ENCODE results near the gene NHLH2. TPM values are rescaled to one million over a fixed set of nuclear protein-coding genes. Genes with fewer than 3 reads are reported as not detected.

Gene NHLH2
- total and polyA plus RNA-seq, 4 donors = not detected

- DNase-seq = no peak
- Histone ChIP-seq H3K27ac (ENCODE audit: low read depth in 1 of 2, low read length in 2 of 2) (no peak overlapping the region), H3K36me3 (ENCODE audit: control insufficient read depth in 1 of 2, insufficient read depth in 2 of 2, low read length in 1 of 2) (no peaks in the 10 kb centered on the region), H3K4me1 (ENCODE audit: control insufficient read depth in 1 of 2, insufficient read depth in 2 of 2, low read length in 2 of 2) (no peaks in the 10 kb centered on the region), H3K9me3 (ENCODE audit: control insufficient read depth, low read length) (peaks cover 2% of the 10 kb centered on the region), H3K4me3 (ENCODE audit: low read length in 2 of 2) (no peak overlapping the region), H3K27me3 (ENCODE audit: control insufficient read depth in 1 of 2, insufficient read depth in 2 of 2, low read length in 1 of 2) (peaks cover 0 to 1% of the 10 kb centered on the region in 2 donors)
- ATAC-seq (ENCODE audit: low FRiP score) = no peak
- WGBS, 2 donors = 54 to 63% methylated on average over 4 of the region's 4 CpGs
- intact Hi-C loops (cut with DNase I) = no loop called here
Measured at GRCh38 chr1:115814685-115815398, 26.1 kb downstream of the NHLH2 start.

GRCh38 chr1:115813727-115814126 is 27.2 kb downstream of the NHLH2 start:
- DNase-seq = no peak
- H3K9me3 ChIP-seq (ENCODE audit: control insufficient read depth, low read length) = peaks cover 2% of the 10 kb centered on the region
- WGBS, 2 donors = 95 to 97% methylated on average over 1 of the region's 1 CpG
- no peak overlapping the region for H3K4me3 ChIP-seq (ENCODE audit: low read length in 2 of 2)
- no peak for ATAC-seq (ENCODE audit: low FRiP score)
- H3K27ac ChIP-seq (ENCODE audit: low read depth in 1 of 2, low read length in 2 of 2) = no peak overlapping the region
- H3K4me1 ChIP-seq (ENCODE audit: control insufficient read depth in 1 of 2, insufficient read depth in 2 of 2, low read length in 2 of 2) = no peaks in the 10 kb centered on the region
- peaks cover 0 to 1% of the 10 kb centered on the region in 2 donors for H3K27me3 ChIP-seq (ENCODE audit: control insufficient read depth in 1 of 2, insufficient read depth in 2 of 2, low read length in 1 of 2)
- intact Hi-C loops (cut with DNase I) = no loop called here
- H3K36me3 ChIP-seq (ENCODE audit: control insufficient read depth in 1 of 2, insufficient read depth in 2 of 2, low read length in 1 of 2) = no peaks in the 10 kb centered on the region

GRCh38 chr1:115811140-115811828 is 29.6 kb downstream of the NHLH2 start:
- WGBS, 2 donors = 45 to 56% methylated on average over 3 of the region's 3 CpGs
- Histone ChIP-seq H3K36me3 (ENCODE audit: control insufficient read depth in 1 of 2, insufficient read depth in 2 of 2, low read length in 1 of 2) (no peaks in the 10 kb centered on the region), H3K27me3 (ENCODE audit: control insufficient read depth in 1 of 2, insufficient read depth in 2 of 2, low read length in 1 of 2) (peaks cover 0 to 1% of the 10 kb centered on the region in 2 donors), H3K27ac (ENCODE audit: low read depth in 1 of 2, low read length in 2 of 2) (no peak overlapping the region), H3K4me1 (ENCODE audit: control insufficient read depth in 1 of 2, insufficient read depth in 2 of 2, low read length in 2 of 2) (no peaks in the 10 kb centered on the region), H3K9me3 (ENCODE audit: control insufficient read depth, low read length) (peaks cover 2% of the 10 kb centered on the region), H3K4me3 (ENCODE audit: low read length in 2 of 2) (no peak overlapping the region)
- intact Hi-C loops (cut with DNase I) = no loop called here
- DNase-seq (no peak), ATAC-seq (ENCODE audit: low FRiP score) (no peak)

GRCh38 chr1:115810609-115811008 is 30.3 kb downstream of the NHLH2 start:
- Histone ChIP-seq H3K27me3 (ENCODE audit: control insufficient read depth in 1 of 2, insufficient read depth in 2 of 2, low read length in 1 of 2) (peaks cover 0 to 1% of the 10 kb centered on the region in 2 donors), H3K9me3 (ENCODE audit: control insufficient read depth, low read length) (peaks cover 2% of the 10 kb centered on the region), H3K4me1 (ENCODE audit: control insufficient read depth in 1 of 2, insufficient read depth in 2 of 2, low read length in 2 of 2) (no peaks in the 10 kb centered on the region), H3K36me3 (ENCODE audit: control insufficient read depth in 1 of 2, insufficient read depth in 2 of 2, low read length in 1 of 2) (no peaks in the 10 kb centered on the region), H3K27ac (ENCODE audit: low read depth in 1 of 2, low read length in 2 of 2) (no peak overlapping the region), H3K4me3 (ENCODE audit: low read length in 2 of 2) (no peak overlapping the region)
- ATAC-seq (ENCODE audit: low FRiP score) = no peak
- 93 to 96% methylated on average over 2 of the region's 2 CpGs for WGBS, 2 donors
- intact Hi-C loops (cut with DNase I) = no loop called here
- no peak for DNase-seq

- ATAC-seq (ENCODE audit: low FRiP score) = no peak
- 85 to 90% methylated on average over 2 of the region's 2 CpGs for WGBS, 2 donors
- Histone ChIP-seq H3K9me3 (ENCODE audit: control insufficient read depth, low read length) (peaks cover 2% of the 10 kb centered on the region), H3K4me3 (ENCODE audit: low read length in 2 of 2) (no peak overlapping the region), H3K27ac (ENCODE audit: low read depth in 1 of 2, low read length in 2 of 2) (no peak overlapping the region), H3K27me3 (ENCODE audit: control insufficient read depth in 1 of 2, insufficient read depth in 2 of 2, low read length in 1 of 2) (peaks cover 0 to 1% of the 10 kb centered on the region in 2 donors), H3K36me3 (ENCODE audit: control insufficient read depth in 1 of 2, insufficient read depth in 2 of 2, low read length in 1 of 2) (no peaks in the 10 kb centered on the region), H3K4me1 (ENCODE audit: control insufficient read depth in 1 of 2, insufficient read depth in 2 of 2, low read length in 2 of 2) (no peaks in the 10 kb centered on the region)
- no peak for DNase-seq
- intact Hi-C loops (cut with DNase I) = loop anchor here (2.0 to 10.0 kb wide), 3 partner anchors 167 to 685 kb away; partner anchors contain the start of gene SLC22A15 (in 1 of the 2)
Measured at GRCh38 chr1:115809847-115810246, 31.1 kb downstream of the NHLH2 start.

- Histone ChIP-seq H3K4me1 (ENCODE audit: control insufficient read depth in 1 of 2, insufficient read depth in 2 of 2, low read length in 2 of 2) (no peaks in the 10 kb centered on the region), H3K4me3 (ENCODE audit: low read length in 2 of 2) (no peak overlapping the region), H3K36me3 (ENCODE audit: control insufficient read depth in 1 of 2, insufficient read depth in 2 of 2, low read length in 1 of 2) (no peaks in the 10 kb centered on the region), H3K9me3 (ENCODE audit: control insufficient read depth, low read length) (peaks cover 2% of the 10 kb centered on the region), H3K27me3 (ENCODE audit: control insufficient read depth in 1 of 2, insufficient read depth in 2 of 2, low read length in 1 of 2) (peaks cover 0 to 1% of the 10 kb centered on the region in 2 donors), H3K27ac (ENCODE audit: low read depth in 1 of 2, low read length in 2 of 2) (no peak overlapping the region)
- ATAC-seq (ENCODE audit: low FRiP score) (no peak), DNase-seq (no peak)
- intact Hi-C loops (cut with DNase I) = loop anchor here (2.0 to 10.0 kb wide), 3 partner anchors 168 to 686 kb away; partner anchors contain the start of gene SLC22A15 (in 1 of the 2)
Measured at GRCh38 chr1:115809076-115809475, 31.9 kb downstream of the NHLH2 start.

- no peak for ATAC-seq (ENCODE audit: low FRiP score)
Measured at GRCh38 chr1:115807723-115808122, 33.2 kb downstream of the NHLH2 start.

GRCh38 chr1:115805597-115805996 is 35.3 kb downstream of the NHLH2 start:
- DNase-seq = no peak
- no peak for ATAC-seq (ENCODE audit: low FRiP score)
- Histone ChIP-seq H3K27ac (ENCODE audit: low read depth in 1 of 2, low read length in 2 of 2) (no peak overlapping the region), H3K27me3 (ENCODE audit: control insufficient read depth in 1 of 2, insufficient read depth in 2 of 2, low read length in 1 of 2) (no peaks in the 10 kb centered on the region), H3K36me3 (ENCODE audit: control insufficient read depth in 1 of 2, insufficient read depth in 2 of 2, low read length in 1 of 2) (no peaks in the 10 kb centered on the region), H3K9me3 (ENCODE audit: control insufficient read depth, low read length) (no peaks in the 10 kb centered on the region), H3K4me3 (ENCODE audit: low read length in 2 of 2) (no peak overlapping the region), H3K4me1 (ENCODE audit: control insufficient read depth in 1 of 2, insufficient read depth in 2 of 2, low read length in 2 of 2) (no peaks in the 10 kb centered on the region)
- 93 to 96% methylated on average over 1 of the region's 1 CpG for WGBS, 2 donors
- intact Hi-C loops (cut with DNase I) = loop anchor here (5.0 to 10.0 kb wide), 2 partner anchors 177 to 689 kb away; no protein-coding TSS in a partner anchor

More at GRCh38 chr1:115807723-115808122, 33.2 kb downstream of the NHLH2 start:
- Histone ChIP-seq H3K4me3 (ENCODE audit: low read length in 2 of 2) (no peak overlapping the region), H3K36me3 (ENCODE audit: control insufficient read depth in 1 of 2, insufficient read depth in 2 of 2, low read length in 1 of 2) (no peaks in the 10 kb centered on the region), H3K4me1 (ENCODE audit: control insufficient read depth in 1 of 2, insufficient read depth in 2 of 2, low read length in 2 of 2) (no peaks in the 10 kb centered on the region), H3K27ac (ENCODE audit: low read depth in 1 of 2, low read length in 2 of 2) (no peak overlapping the region), H3K27me3 (ENCODE audit: control insufficient read depth in 1 of 2, insufficient read depth in 2 of 2, low read length in 1 of 2) (no peaks in the 10 kb centered on the region), H3K9me3 (ENCODE audit: control insufficient read depth, low read length) (no peaks in the 10 kb centered on the region)
- no peak for DNase-seq
- intact Hi-C loops (cut with DNase I) = loop anchor here (2.0 to 10.0 kb wide), 3 partner anchors 169 to 687 kb away; partner anchors contain the start of gene SLC22A15 (in 1 of the 2)
- WGBS, 2 donors = 2 to 5% methylated on average over 2 of the region's 2 CpGs

All from aorta (tissue), 5 donors.